Transverse colon (tissue), 4 donors: ENCODE results near the gene NEUROD2. TPM values are rescaled to one million over a fixed set of nuclear protein-coding genes. Genes with fewer than 3 reads are reported as not detected.
"Not testable (repeated sequence)": the region's sequence is repeated elsewhere in the genome, so short reads cannot be mapped to it uniquely, and the experiment has no call there.

Experiments used
- DNase-seq: peaks from one replicate; pipeline ENCODE4 v3.0.0-alpha.2; 2019
- H3K27ac ChIP-seq, 4 donors: fragments of 200-600 bp; sonication (generic); 2 replicates each; pipeline ENCODE4 v1.5.1; 2016 to 2018; ENCODE audit warnings: inconsistent platforms in 4 of 4
- H3K27me3 ChIP-seq: fragments of 200-600 bp; sonication (generic); 2 replicates; pipeline ENCODE4 v1.5.1; 2017; ENCODE audit warnings: inconsistent platforms
- H3K36me3 ChIP-seq, 4 donors: fragments of 200-600 bp; sonication (generic); 2 replicates each; pipeline ENCODE4 v1.5.1; 2017 to 2019; ENCODE audit warnings: inconsistent platforms in 4 of 4
- H3K4me1 ChIP-seq, 4 donors: fragments of 200-600 bp; sonication (generic); 2 replicates each; pipeline ENCODE4 v1.5.1; 2017 to 2020; ENCODE audit warnings: inconsistent platforms in 4 of 4
- H3K4me3 ChIP-seq, 4 donors: fragments of 200-600 bp; sonication (generic); 1 replicate in 1 of 4; 2 replicates in 3 of 4; pipeline versions ENCODE4 v1.5.1 to v1.6.1; 2017 to 2019; ENCODE audit warnings: inconsistent platforms in 4 of 4
- H3K9me3 ChIP-seq, 2 donors: fragments of 200-600 bp; sonication (generic); 2 replicates each; pipeline ENCODE4 v1.5.1; 2017 to 2019; ENCODE audit warnings: inconsistent platforms in 2 of 2
- CTCF ChIP-seq, 5 experiments: fragments of 200-600 bp in 3 of 5; fragments of 450-650 bp in 2 of 5; sonication (generic) in 3 of 5; IDR thresholded peaks; 1 replicate in 2 of 5; 2 replicates in 3 of 5; pipeline ENCODE4 v1.5.1; 2016 to 2017; ENCODE audit warnings: antibody characterized with exemption in 5 of 5, inconsistent platforms in 3 of 5, mild to moderate bottlenecking in 2 of 5, moderate library complexity in 1 of 5
- EP300 ChIP-seq: sonication (generic); formaldehyde crosslinking; IDR thresholded peaks from one replicate; pipeline ENCODE4 v1.6.1; 2017; ENCODE audit warnings: antibody characterized with exemption, low read depth
- POLR2A ChIP-seq: fragments of 450-650 bp; IDR thresholded peaks from one replicate; pipeline ENCODE4 v1.6.1; 2016; ENCODE audit warnings: antibody characterized with exemption, mild to moderate bottlenecking, moderate library complexity
- POLR2AphosphoS5 ChIP-seq, 3 donors: sonication (generic); formaldehyde crosslinking; IDR thresholded peaks; one replicate each; pipeline ENCODE4 v1.6.1; 2016; ENCODE audit warnings: antibody characterized with exemption in 3 of 3
- WGBS, 2 donors: methylation state at CpG; one replicate each; pipeline ENCODE4 v1.1.5; 2018; ENCODE audit warnings: low coverage in 1 of 2; 5-methylcytosine and 5-hydroxymethylcytosine counted together
- in situ Hi-C, 4 donors: fragments of 200-750 bp; cut with MboI; loops; one replicate each; pipeline versions ENCODE4 v1.15.0 to v1.15.1; 2017; ENCODE audit warnings: low sequenced_read_pairs in 3 of 4, low pct_ligation_motif_present in 1 of 4, low pct_unique_long_range_greater_than_20kb in 1 of 4
- intact Hi-C: fragments of 100-400 bp; cut with DNase I; formaldehyde crosslinking; loops from one replicate; pipeline ENCODE4 v1.15.1; 2023; ENCODE audit warnings: low total_unique reads
- total RNA-seq, 4 donors: library from RNA; depleted of rRNA; stranded (reverse); fragments of >200 nt; gene quantifications; one replicate each; pipeline ENCODE4 v1.1.0, GENCODE V29; 2016

NEUROD2 gene
- total RNA-seq, 4 donors from 2014 or later, result not detected

- Histone ChIP-seq H3K27me3 (peaks cover 91% of the 10 kb centered on the region), H3K4me3 (no peak overlapping the region), H3K27ac (no peak overlapping the region), H3K36me3 (no peaks in the 10 kb centered on the region), H3K4me1 (peaks cover 3 to 15% (median 12%) of the 10 kb centered on the region in 4 donors), H3K9me3 (no peaks in the 10 kb centered on the region)
- TF ChIP-seq POLR2A (no peak), CTCF (IDR thresholded peaks at IDR 0.05) (no peak), POLR2AphosphoS5 (IDR thresholded peaks at IDR 0.05) (no peak), EP300 (no peak)
- no peak for DNase-seq
- in situ Hi-C loops, result no loop called here
- WGBS, 2 donors, result 20 to 40% methylated on average over 3 to 4 of the region's 4 CpGs
- intact Hi-C loops, result loop anchor here (5.0 kb wide), 1 partner anchor 273 kb away; no protein-coding TSS in a partner anchor
These were observed 12.4 kb downstream of the NEUROD2 start for GRCh38 chr17:39595294-39595693.

- Histone ChIP-seq H3K27me3 (peaks cover 71% of the 10 kb centered on the region), H3K36me3 (no peaks in the 10 kb centered on the region), H3K27ac (no peak overlapping the region), H3K4me3 (no peak overlapping the region), H3K9me3 (no peaks in the 10 kb centered on the region), H3K4me1 (peaks cover 0 to 3% (median 0%) of the 10 kb centered on the region in 4 donors)
- in situ Hi-C loops, result no loop called here
- intact Hi-C loops, result no loop called here
- no peak for TF ChIP-seq POLR2A
- TF ChIP-seq CTCF (IDR thresholded peaks at IDR 0.05), result no peak
- TF ChIP-seq POLR2AphosphoS5 (IDR thresholded peaks at IDR 0.05), result no peak
- WGBS, 2 donors, result 58% methylated on average over 2 of the region's 2 CpGs; no CpG with 5 or more reads in 1 of the 2 donors
- no peak for DNase-seq
These were observed 14.3 kb downstream of the NEUROD2 start for GRCh38 chr17:39593371-39593770.

GRCh38 chr17:39591958-39592954 lies 15.5 kb downstream of the NEUROD2 start:
- Histone ChIP-seq H3K27ac (no peak overlapping the region), H3K36me3 (no peaks in the 10 kb centered on the region), H3K9me3 (no peaks in the 10 kb centered on the region), H3K4me1 (no peaks in the 10 kb centered on the region), H3K4me3 (no peak overlapping the region), H3K27me3 (peaks cover 65% of the 10 kb centered on the region)
- 9% methylated on average over 19 of the region's 22 CpGs; no CpG with 5 or more reads in 1 of the 2 donors for WGBS, 2 donors
- intact Hi-C loops, result no loop called here
- in situ Hi-C loops, result no loop called here
- peak; percentile 41 for DNase-seq
- no peak for TF ChIP-seq CTCF (IDR thresholded peaks at IDR 0.05)
- no peak for TF ChIP-seq EP300
- TF ChIP-seq POLR2AphosphoS5 (IDR thresholded peaks at IDR 0.05), result no peak
- no peak for TF ChIP-seq POLR2A

- intact Hi-C loops, H3K9me3 ChIP-seq, H3K4me1 ChIP-seq, in situ Hi-C loops, H3K27ac ChIP-seq, H3K36me3 ChIP-seq, H3K4me3 ChIP-seq, DNase-seq: not testable (repeated sequence)
- peaks cover 45% of the 10 kb centered on the region for H3K27me3 ChIP-seq
- 50% methylated on average over 1 to 2 of the region's 2 CpGs for WGBS, 2 donors
These were observed 17.5 kb downstream of the NEUROD2 start for GRCh38 chr17:39590180-39590579.
